K562 (cell line): ENCODE data around the gene OLFML2A. TPM values are rescaled to one million over a fixed set of nuclear protein-coding genes. Genes with fewer than 3 reads are reported as not detected.

Experiments
- COPS2 ChIP-seq: fragments of 450-650 bp; conservative IDR thresholded peaks from 2 replicates; pipeline ENCODE4 v1.6.1; 2016; ENCODE audit warnings: mild to moderate bottlenecking, moderate library complexity
- GTF2E2 ChIP-seq: fragments of 200-800 bp; sonication (Bioruptor generic); IDR thresholded peaks from 2 replicates; pipeline ENCODE4 v1.6.1; 2016; ENCODE audit warnings: missing genetic modification characterization, missing compliant biosample characterization
- L3MBTL2 ChIP-seq: fragments of 450-650 bp; IDR thresholded peaks from 2 replicates; pipeline ENCODE4 v1.6.1; 2016; ENCODE audit warnings: mild to moderate bottlenecking, moderate library complexity
- MTF1 ChIP-seq: fragments of 250-450 bp; sonication (Bioruptor Pico); IDR thresholded peaks from 2 replicates; pipeline ENCODE4 v1.9.0; 2021; ENCODE audit warnings: moderate library complexity, mild to moderate bottlenecking, inconsistent platforms, borderline replicate concordance
- PCBP1 ChIP-seq: fragments of 200-400 bp; formaldehyde crosslinking; IDR thresholded peaks from 2 replicates; pipeline ENCODE4 v1.6.1; 2018; ENCODE audit warnings: mild to moderate bottlenecking, low read depth, low read length; ENCODE audit not compliant: poor library complexity, severe bottlenecking
- POLR3G ChIP-seq: IDR thresholded peaks from 2 replicates; pipeline ENCODE4 v1.6.1; 2011; ENCODE audit not compliant: insufficient read length, insufficient replicate concordance; ENCODE audit errors: extremely low read depth
- PRPF4 ChIP-seq: fragments of 200-400 bp; formaldehyde crosslinking; IDR thresholded peaks from one replicate; pipeline ENCODE4 v1.6.1; 2017; ENCODE audit warnings: low read length, low read depth, mild to moderate bottlenecking; ENCODE audit not compliant: insufficient read depth, poor library complexity, severe bottlenecking
- RUNX1 ChIP-seq: sonication (generic); IDR thresholded peaks from 2 replicates; pipeline ENCODE4 v1.6.1; 2016; ENCODE audit warnings: antibody characterized with exemption, low read depth
- SRSF1 ChIP-seq: fragments of 200-400 bp; formaldehyde crosslinking; IDR thresholded peaks from 2 replicates; pipeline ENCODE4 v1.6.1; 2017; ENCODE audit warnings: mild to moderate bottlenecking, low read depth, low read length, moderate library complexity
- SRSF7 ChIP-seq: fragments of 200-400 bp; formaldehyde crosslinking; optimal IDR thresholded peaks from 2 replicates; pipeline ENCODE3; 2017; ENCODE audit warnings: mild to moderate bottlenecking, low read depth, low read length
- ZKSCAN8 ChIP-seq: fragments of 200-800 bp; sonication (Bioruptor generic); IDR thresholded peaks from 2 replicates; pipeline ENCODE4 v1.6.1; 2016; ENCODE audit warnings: missing genetic modification characterization, missing compliant biosample characterization
- ZNF23 ChIP-seq: fragments of 250-450 bp; sonication (Bioruptor Pico); IDR thresholded peaks from 2 replicates; pipeline ENCODE4 v1.4.0; 2020; ENCODE audit warnings: mild to moderate bottlenecking
- polyA plus RNA-seq, 8 experiments: library from polyadenylated mRNA; depleted of rRNA in 4 of 8; stranded (reverse) in 5 of 8; unstranded in 3 of 8; fragments of >200 nt; fragmentation: Nextera tagmentation in 2 of 8; fragmentation: Illumina TruSeq in 1 of 8; extraction: Ambion mirVana in 2 of 8; extraction: Trizol in 1 of 8; gene quantifications; 2 replicates each; pipeline versions ENCODE4 v1.2.1 to v1.2.3, GENCODE V29; 2011 to 2014; ENCODE audit warnings: inconsistent platforms in 1 of 8, missing spikeins in 1 of 8
- total RNA-seq, 7 experiments: library from RNA; depleted of rRNA in 6 of 7; stranded (reverse); fragments of >200 nt in 6 of 7; fragmentation: Illumina TruSeq in 2 of 7; extraction: Trizol in 2 of 7; gene quantifications; 2 replicates each; pipeline versions ENCODE4 v1.2.1 to v1.2.3, GENCODE V29; 2011 to 2021; ENCODE audit warnings: low replicate concordance in 1 of 7
- TF ChIP-seq, protein P1 (sequence below): IDR thresholded peaks from 2 replicates; pipeline ENCODE4 v1.6.1; 2011; ENCODE audit warnings: borderline replicate concordance, low read depth, mild to moderate bottlenecking, moderate library complexity, low read length; ENCODE audit not compliant: insufficient read depth, poor library complexity, severe bottlenecking
- TF ChIP-seq, protein P2 (sequence below): sonication (generic); formaldehyde crosslinking; IDR thresholded peaks from 2 replicates; pipeline ENCODE4 v1.8.1; 2023; ENCODE audit warnings: mild to moderate bottlenecking, missing genetic modification reagents
- TF ChIP-seq, protein P3 (sequence below), 2 experiments: fragments of 450-650 bp; conservative IDR thresholded peaks; 2 replicates each; pipeline ENCODE4 v1.6.1; 2017; ENCODE audit warnings: mild to moderate bottlenecking in 2 of 2, moderate library complexity in 2 of 2
- TF ChIP-seq, protein P4 (sequence below), 3 experiments: fragments of 200-800 bp in 1 of 3; fragments of 250-450 bp in 1 of 3; fragments of 450-650 bp in 1 of 3; sonication (Bioruptor Pico) in 1 of 3; sonication (Bioruptor generic) in 1 of 3; formaldehyde crosslinking in 1 of 3; IDR thresholded peaks; 2 replicates each; pipeline versions ENCODE4 v1.6.1 to v1.8.0; 2016 to 2022; ENCODE audit warnings: mild to moderate bottlenecking in 2 of 3, missing genetic modification characterization in 2 of 3, missing compliant biosample characterization in 1 of 3, moderate library complexity in 1 of 3

OLFML2A gene
- total and polyA plus RNA-seq, 9 of the 15 experiments (the other 6 are each of a cell fraction or from before 2014, with no cell fraction given): 0.16 TPM; not detected in 8

DNA sequence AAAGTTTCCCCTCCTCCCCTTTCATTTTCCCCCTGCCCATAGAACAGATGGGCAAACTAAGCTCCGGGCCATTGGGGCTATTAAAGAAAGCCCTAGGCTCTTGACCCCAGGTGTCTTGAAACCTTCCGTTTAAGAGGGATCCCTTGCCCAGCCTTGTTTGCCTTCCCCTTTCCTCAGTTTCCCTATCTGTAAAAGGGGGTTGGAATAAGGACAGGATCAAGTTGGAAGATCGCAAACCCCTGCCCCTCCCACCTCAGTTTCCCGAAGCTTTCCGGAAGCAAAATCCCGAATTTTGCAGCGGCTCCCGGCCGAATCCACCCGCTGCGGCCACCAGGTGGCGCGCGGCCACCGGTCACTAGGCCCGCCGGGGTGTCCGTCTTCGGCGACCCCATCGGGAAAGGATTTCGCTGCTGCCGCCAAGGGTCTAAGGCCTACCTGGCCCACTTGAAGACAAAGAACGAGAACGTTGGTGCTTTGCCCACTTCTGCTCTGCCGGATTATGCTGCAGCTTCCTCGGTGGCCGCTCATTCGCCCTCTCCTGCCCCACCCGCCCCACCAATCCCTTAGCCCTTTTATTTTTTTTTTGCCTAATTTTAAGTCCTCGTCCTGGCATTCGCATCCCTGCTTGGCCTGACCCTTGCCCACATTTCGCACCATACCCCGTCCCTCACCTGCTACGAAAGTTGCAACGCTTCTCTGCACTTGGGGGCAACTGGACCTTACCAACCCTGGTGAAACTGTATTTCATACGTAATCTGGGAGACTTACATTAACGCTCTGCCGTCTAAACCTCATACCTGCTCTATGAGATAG, 4.9 kb upstream of the OLFML2A start (continued):
- TF ChIP-seq, protein P1, sequence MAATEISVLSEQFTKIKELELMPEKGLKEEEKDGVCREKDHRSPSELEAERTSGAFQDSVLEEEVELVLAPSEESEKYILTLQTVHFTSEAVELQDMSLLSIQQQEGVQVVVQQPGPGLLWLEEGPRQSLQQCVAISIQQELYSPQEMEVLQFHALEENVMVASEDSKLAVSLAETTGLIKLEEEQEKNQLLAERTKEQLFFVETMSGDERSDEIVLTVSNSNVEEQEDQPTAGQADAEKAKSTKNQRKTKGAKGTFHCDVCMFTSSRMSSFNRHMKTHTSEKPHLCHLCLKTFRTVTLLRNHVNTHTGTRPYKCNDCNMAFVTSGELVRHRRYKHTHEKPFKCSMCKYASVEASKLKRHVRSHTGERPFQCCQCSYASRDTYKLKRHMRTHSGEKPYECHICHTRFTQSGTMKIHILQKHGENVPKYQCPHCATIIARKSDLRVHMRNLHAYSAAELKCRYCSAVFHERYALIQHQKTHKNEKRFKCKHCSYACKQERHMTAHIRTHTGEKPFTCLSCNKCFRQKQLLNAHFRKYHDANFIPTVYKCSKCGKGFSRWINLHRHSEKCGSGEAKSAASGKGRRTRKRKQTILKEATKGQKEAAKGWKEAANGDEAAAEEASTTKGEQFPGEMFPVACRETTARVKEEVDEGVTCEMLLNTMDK: peak; percentile 40
- no peak for TF ChIP-seq POLR3G
- TF ChIP-seq, protein P2, sequence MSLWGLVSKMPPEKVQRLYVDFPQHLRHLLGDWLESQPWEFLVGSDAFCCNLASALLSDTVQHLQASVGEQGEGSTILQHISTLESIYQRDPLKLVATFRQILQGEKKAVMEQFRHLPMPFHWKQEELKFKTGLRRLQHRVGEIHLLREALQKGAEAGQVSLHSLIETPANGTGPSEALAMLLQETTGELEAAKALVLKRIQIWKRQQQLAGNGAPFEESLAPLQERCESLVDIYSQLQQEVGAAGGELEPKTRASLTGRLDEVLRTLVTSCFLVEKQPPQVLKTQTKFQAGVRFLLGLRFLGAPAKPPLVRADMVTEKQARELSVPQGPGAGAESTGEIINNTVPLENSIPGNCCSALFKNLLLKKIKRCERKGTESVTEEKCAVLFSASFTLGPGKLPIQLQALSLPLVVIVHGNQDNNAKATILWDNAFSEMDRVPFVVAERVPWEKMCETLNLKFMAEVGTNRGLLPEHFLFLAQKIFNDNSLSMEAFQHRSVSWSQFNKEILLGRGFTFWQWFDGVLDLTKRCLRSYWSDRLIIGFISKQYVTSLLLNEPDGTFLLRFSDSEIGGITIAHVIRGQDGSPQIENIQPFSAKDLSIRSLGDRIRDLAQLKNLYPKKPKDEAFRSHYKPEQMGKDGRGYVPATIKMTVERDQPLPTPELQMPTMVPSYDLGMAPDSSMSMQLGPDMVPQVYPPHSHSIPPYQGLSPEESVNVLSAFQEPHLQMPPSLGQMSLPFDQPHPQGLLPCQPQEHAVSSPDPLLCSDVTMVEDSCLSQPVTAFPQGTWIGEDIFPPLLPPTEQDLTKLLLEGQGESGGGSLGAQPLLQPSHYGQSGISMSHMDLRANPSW (CRISPR knock-in tag): no peak
- TF ChIP-seq ZKSCAN8: no peak
- TF ChIP-seq, protein P3, sequence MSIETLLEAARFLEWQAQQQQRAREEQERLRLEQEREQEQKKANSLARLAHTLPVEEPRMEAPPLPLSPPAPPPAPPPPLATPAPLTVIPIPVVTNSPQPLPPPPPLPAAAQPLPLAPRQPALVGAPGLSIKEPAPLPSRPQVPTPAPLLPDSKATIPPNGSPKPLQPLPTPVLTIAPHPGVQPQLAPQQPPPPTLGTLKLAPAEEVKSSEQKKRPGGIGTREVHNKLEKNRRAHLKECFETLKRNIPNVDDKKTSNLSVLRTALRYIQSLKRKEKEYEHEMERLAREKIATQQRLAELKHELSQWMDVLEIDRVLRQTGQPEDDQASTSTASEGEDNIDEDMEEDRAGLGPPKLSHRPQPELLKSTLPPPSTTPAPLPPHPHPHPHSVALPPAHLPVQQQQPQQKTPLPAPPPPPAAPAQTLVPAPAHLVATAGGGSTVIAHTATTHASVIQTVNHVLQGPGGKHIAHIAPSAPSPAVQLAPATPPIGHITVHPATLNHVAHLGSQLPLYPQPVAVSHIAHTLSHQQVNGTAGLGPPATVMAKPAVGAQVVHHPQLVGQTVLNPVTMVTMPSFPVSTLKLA (conservative IDR thresholded peaks at IDR 0.05): no peak
- no peak for TF ChIP-seq SRSF7
- no peak for TF ChIP-seq COPS2
- TF ChIP-seq PRPF4: no peak
- TF ChIP-seq RUNX1: no peak
- no peak for TF ChIP-seq SRSF1
- TF ChIP-seq MTF1 (CRISPR knock-in tag): no peak
- TF ChIP-seq L3MBTL2: no peak
- no peak for TF ChIP-seq ZNF23 (CRISPR knock-in tag)
- TF ChIP-seq GTF2E2 (tag): no peak
- TF ChIP-seq PCBP1: peak; percentile 49
- TF ChIP-seq, protein P4, sequence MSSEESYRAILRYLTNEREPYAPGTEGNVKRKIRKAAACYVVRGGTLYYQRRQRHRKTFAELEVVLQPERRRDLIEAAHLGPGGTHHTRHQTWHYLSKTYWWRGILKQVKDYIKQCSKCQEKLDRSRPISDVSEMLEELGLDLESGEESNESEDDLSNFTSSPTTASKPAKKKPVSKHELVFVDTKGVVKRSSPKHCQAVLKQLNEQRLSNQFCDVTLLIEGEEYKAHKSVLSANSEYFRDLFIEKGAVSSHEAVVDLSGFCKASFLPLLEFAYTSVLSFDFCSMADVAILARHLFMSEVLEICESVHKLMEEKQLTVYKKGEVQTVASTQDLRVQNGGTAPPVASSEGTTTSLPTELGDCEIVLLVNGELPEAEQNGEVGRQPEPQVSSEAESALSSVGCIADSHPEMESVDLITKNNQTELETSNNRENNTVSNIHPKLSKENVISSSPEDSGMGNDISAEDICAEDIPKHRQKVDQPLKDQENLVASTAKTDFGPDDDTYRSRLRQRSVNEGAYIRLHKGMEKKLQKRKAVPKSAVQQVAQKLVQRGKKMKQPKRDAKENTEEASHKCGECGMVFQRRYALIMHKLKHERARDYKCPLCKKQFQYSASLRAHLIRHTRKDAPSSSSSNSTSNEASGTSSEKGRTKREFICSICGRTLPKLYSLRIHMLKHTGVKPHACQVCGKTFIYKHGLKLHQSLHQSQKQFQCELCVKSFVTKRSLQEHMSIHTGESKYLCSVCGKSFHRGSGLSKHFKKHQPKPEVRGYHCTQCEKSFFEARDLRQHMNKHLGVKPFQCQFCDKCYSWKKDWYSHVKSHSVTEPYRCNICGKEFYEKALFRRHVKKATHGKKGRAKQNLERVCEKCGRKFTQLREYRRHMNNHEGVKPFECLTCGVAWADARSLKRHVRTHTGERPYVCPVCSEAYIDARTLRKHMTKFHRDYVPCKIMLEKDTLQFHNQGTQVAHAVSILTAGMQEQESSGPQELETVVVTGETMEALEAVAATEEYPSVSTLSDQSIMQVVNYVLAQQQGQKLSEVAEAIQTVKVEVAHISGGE (CRISPR knock-in tag; IDR thresholded peaks at IDR 0.05): no peak; a peak in 1 of 6 replicates
